HG03520 (cell line): ENCODE data around the gene DPM2.

Experiments used
- ATAC-seq: cut with Tn5 transposase; IDR thresholded peaks from one replicate; pipeline ENCODE4 v1.9.1; 2021; ENCODE audit warnings: mild to moderate bottlenecking, moderate library complexity; ENCODE audit not compliant: unreplicated experiment

The DPM2 gene

GRCh38 chr9:127920794-127921193 lies 16.9 kb downstream of the DPM2 start:
- ATAC-seq = no peak

DNA sequence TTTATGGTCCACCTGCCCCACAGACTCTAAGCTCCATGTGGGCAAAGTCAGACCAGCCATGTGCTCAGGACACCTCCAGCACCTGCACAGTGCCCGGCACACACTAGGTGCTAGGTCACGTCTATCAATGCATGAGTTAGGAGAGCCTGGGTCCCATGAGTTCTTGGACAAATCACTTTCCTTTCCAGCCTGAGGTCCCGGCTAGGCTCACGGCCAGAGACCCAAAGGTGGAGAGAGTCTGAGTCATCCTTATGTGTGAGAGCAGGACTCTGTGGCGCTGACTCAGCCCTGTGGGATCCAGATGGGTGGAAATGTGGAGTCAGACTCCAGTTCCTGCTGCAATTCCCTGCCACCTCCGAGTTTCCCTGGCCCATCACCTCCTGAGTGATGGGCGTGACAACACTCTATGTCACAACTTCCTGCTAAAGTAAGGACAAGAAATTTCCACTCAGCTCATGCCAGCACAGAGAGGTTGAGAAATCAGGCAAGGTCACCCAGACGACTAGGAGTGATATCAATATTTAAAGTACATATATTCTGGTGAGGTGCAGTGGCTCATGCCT lies 18.3 kb downstream of the DPM2 start:
- ATAC-seq = no peak

- ATAC-seq = no peak
Observed at GRCh38 chr9:127918183-127919107, 19.2 kb downstream of the DPM2 start.

DNA sequence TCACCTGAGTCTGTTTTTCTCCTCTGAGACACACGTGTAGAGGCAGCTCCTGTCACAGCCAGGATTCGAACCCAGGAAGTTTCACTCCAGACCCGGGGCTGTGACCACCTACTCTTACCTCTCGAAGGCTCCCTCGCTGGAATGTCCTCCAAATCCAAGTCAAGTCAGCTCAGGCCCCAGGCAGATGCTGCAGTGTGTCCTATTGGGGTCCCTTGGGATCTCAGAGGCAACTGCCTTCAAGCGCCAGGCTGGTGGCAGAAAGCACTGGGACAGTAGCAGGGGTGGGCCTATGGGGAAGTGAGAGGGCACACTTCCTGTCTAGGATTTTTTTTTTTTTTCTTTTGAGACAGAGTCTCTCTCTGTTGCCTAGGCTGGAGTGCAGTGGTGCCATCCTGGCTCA lies 20.1 kb downstream of the DPM2 start:
- ATAC-seq = no peak

DNA sequence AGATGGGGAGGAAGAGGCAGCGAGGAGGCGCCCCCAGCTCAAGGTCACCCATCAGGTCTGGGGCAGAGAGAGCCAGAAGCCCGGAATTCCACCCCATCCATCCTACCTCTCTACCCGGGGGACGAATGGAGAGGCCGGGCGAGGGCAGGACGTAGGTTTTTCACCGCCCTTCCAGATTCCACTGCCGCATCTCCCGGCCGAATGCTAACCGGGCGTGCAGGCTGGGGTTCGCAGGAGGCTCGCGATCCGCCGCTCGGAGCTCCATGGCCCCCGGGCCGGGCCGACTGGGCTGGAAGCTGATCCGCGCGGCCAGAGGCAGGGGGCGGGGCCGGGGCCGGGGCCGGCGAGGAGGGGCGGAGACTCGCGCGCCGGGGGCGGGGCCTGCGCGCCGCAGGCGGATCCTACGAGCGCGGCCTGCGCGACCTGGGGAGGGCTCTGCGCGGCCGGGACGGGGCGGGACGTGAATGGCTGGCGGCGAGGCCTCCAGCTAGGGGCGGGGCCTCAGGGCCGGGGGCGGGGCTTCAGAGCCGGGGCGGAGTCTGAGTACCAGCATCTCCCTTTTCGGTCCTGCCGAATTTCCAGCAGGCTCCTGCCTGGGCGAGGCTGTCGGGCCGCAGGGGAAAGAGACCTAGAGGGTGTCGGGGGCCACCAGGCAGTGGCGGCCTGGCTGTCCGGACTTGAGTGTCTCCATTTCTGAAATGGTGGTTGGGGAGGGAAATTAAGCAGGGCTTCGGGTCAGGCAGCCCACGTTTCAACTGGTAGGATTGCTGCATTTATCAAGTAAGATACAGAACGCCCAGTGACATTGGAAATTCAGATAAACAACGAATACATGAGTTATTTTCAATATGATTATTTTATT lies 20.7 kb downstream of the DPM2 start, which contains the start of gene ST6GALNAC4:
Gene ST6GALNAC4, minus strand, starts transcription at position 322 of the 862 bp plus-strand sequence. CDS start 622 bp downstream, outside the sequence.
- peak; percentile 77 for ATAC-seq

- no peak for ATAC-seq
Observed at GRCh38 chr9:127915801-127916719, 21.6 kb downstream of the DPM2 start.

GRCh38 chr9:127915325-127915752 lies 22.3 kb downstream of the DPM2 start:
- no peak for ATAC-seq

GRCh38 chr9:127913682-127914081 lies 24.0 kb downstream of the DPM2 start:
- no peak for ATAC-seq

GRCh38 chr9:127912882-127913281 lies 24.8 kb downstream of the DPM2 start:
- no peak for ATAC-seq

- no peak for ATAC-seq
Observed at GRCh38 chr9:127912296-127912695, 25.4 kb downstream of the DPM2 start.

DNA sequence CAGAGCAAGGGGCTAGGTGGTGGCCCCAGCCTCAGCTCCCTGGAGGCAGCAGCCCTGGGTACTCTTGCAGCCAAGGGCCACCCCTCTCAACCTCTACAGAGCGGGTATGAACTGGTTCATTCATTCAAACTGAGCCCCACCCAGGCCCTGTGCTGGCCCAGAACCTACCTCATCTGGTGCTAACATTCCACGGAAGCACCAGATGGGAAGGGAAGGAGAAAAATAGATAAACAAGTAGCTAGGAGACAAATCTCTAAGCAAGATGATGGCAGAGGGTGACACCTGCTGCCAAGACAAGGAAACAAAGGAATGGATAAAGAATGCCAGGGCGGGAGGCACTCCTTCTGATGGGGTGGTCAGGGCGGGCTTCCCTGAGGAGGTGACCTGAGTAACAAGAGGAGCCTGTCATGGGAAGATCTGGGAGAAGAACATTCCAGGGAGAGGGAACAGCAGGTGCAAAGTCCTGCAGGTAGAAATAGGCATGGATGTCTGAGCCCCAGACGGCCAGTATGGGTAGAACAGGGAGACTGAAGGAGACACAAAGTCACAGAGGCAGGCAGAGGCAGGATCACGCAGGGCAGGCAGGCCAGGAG lies 26.9 kb downstream of the DPM2 start:
- no peak for ATAC-seq

DNA sequence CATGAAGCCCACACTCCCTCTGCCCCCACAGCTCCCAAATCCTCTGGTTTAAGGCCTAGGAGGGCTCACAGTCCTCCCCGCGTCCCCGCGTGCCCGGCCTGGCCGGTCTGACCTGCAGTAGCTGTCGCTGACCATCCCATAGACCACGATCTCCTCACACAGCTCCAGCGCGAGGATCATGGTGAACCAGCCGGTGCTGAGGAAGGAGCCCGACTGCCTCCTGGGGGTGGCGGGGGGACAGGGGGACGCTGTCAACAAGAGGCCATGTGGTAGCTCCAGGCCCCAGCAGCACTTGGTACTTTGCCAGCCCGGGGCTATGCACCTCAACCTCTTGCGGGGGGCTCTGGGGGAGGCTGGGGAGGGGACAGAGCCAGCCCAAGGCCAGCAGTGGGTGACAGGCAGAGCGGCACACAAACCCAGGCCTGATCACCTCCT lies 27.8 kb downstream of the DPM2 start:
- no peak for ATAC-seq

- no peak for ATAC-seq
Observed at GRCh38 chr9:127908660-127908926, 29.1 kb downstream of the DPM2 start.

DNA sequence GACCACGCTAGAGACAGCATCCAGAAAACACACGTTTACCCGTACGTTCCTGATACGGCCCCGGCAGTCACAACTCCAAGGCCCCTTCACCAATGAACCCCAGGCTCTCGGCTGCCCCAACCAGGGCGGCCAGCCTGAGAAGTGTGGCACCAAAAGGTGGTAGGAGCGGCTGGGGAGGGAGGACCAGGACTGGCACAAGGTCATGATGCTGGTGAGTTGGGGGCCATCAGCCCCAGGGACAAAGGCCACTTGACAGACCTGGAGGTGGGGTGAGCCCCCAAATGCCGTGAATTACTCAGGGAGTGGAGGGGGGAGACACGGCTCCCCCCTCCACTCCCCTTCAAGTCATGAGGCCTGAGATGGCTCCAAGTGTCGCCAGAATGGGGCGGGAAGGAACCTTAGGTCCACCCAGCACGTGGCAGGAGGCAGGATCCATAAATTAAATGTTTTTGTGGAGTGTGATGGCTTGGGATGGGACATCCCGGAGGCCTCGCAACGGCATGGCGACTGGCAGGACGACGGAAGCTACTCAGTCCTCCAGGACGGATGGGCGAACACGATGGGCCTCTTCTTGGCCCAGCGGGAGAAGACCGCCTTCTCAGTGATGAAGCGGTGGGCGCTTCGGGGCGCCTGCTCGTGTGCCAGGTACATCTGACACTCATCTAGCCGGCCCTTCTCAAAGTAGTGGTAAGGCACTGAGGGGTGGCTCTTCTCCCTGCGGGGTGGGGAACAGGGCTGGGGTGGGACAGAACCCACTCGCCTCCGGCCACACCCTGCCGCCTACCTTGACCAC lies 29.6 kb downstream of the DPM2 start:
- ATAC-seq = no peak

DNA sequence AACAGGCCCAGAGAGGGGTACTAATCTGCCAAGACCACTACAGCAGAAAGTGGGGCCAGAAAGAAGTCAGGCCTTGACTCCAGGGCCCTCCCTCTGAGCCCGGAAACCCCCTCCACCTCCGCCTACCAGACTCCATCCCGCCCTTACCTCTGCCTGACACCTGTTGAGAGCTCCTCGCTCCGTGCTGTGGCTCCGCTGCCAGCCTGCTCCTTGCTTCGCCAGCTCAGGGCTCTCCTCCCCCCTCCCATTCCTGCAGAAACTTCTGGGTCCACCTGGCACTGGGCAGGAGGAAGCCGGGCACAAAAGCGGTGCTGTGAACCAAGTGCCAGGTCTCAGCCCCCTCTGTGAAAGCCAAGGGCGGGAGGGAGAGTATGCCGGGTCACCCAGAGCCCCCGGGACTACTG lies 31.9 kb downstream of the DPM2 start:
- no peak for ATAC-seq

- ATAC-seq = no peak
Observed at GRCh38 chr9:127905004-127905728, 32.5 kb downstream of the DPM2 start.

GRCh38 chr9:127904561-127905003 lies 33.1 kb downstream of the DPM2 start:
- ATAC-seq = no peak
